GM12878 (cell line): ENCODE data around the gene CCDC88C. TPM values are rescaled to one million over a fixed set of nuclear protein-coding genes. Genes with fewer than 3 reads are reported as not detected.

Source experiments
- BACH1 ChIP-seq: fragments of 450-650 bp; IDR thresholded peaks from 2 replicates; pipeline ENCODE4 v1.6.1; 2017; ENCODE audit warnings: mild to moderate bottlenecking, borderline replicate concordance
- BCL11A ChIP-seq: IDR thresholded peaks from 2 replicates; pipeline ENCODE4 v1.6.1; 2011; ENCODE audit warnings: low read depth, low read length
- BRCA1 ChIP-seq: IDR thresholded peaks from 2 replicates; pipeline ENCODE4 v1.6.1; 2011; ENCODE audit warnings: low read depth, low read length, improper control_type of control experiment
- CHD1 ChIP-seq: IDR thresholded peaks from 2 replicates; pipeline ENCODE4 v1.6.1; 2012; ENCODE audit warnings: low read depth, low read length, improper control_type of control experiment
- CHD4 ChIP-seq: fragments of 200-600 bp; sonication (generic); IDR thresholded peaks from 2 replicates; pipeline ENCODE4 v1.6.1; 2016; ENCODE audit warnings: mild to moderate bottlenecking
- EED ChIP-seq: sonication (generic); IDR thresholded peaks from 2 replicates; pipeline ENCODE4 v1.6.1; 2016; ENCODE audit warnings: antibody characterized with exemption, low read depth
- EGR1 ChIP-seq, 2 experiments: IDR thresholded peaks; 1 replicate in 1 of 2; 2 replicates in 1 of 2; pipeline ENCODE4 v1.6.1; 2011 to 2012; ENCODE audit warnings: low read depth in 2 of 2, low read length in 2 of 2, borderline replicate concordance in 1 of 2, mild to moderate bottlenecking in 1 of 2, moderate library complexity in 1 of 2
- EP300 ChIP-seq, 2 experiments: fragments of 150-350 bp in 1 of 2; IDR thresholded peaks; 2 replicates each; pipeline ENCODE4 v1.6.1; 2011 to 2012; ENCODE audit warnings: low read depth in 2 of 2, low read length in 2 of 2, borderline replicate concordance in 1 of 2, improper control_type of control experiment in 1 of 2, inconsistent platforms in 1 of 2; ENCODE audit not compliant: control insufficient read depth in 1 of 2
- EZH2 ChIP-seq: IDR thresholded peaks from 2 replicates; pipeline ENCODE4 v1.6.1; 2012; ENCODE audit warnings: low read depth, mild to moderate bottlenecking, control low read depth, inconsistent platforms, low read length, borderline replicate concordance; ENCODE audit not compliant: control insufficient read depth
- FOS ChIP-seq: IDR thresholded peaks from 3 replicates; pipeline ENCODE4 v1.6.1; 2011; ENCODE audit warnings: borderline replicate concordance; ENCODE audit not compliant: insufficient read length; ENCODE audit errors: extremely low read depth
- FOXK2 ChIP-seq: fragments of 450-650 bp; IDR thresholded peaks from 2 replicates; pipeline ENCODE4 v1.6.1; 2017; ENCODE audit warnings: mild to moderate bottlenecking, moderate library complexity
- HDAC6 ChIP-seq: fragments of 200-600 bp; sonication (generic); IDR thresholded peaks from one replicate; pipeline ENCODE4 v1.8.0; 2017; ENCODE audit warnings: antibody characterized with exemption; ENCODE audit not compliant: unreplicated experiment
- JUNB ChIP-seq: IDR thresholded peaks from 2 replicates; pipeline ENCODE4 v1.6.1; 2016; ENCODE audit warnings: antibody characterized with exemption, mild to moderate bottlenecking
- KDM1A ChIP-seq: fragments of 200-600 bp; sonication (generic); IDR thresholded peaks from 2 replicates; pipeline ENCODE4 v1.6.1; 2016; ENCODE audit warnings: borderline replicate concordance
- KLF5 ChIP-seq: fragments of 450-650 bp; IDR thresholded peaks from 2 replicates; pipeline ENCODE4 v1.6.1; 2014; ENCODE audit warnings: mild to moderate bottlenecking; ENCODE audit not compliant: partially characterized antibody
- MTA2 ChIP-seq: fragments of 450-650 bp; IDR thresholded peaks from 2 replicates; pipeline ENCODE4 v1.6.1; 2016; ENCODE audit warnings: low read depth, mild to moderate bottlenecking, moderate library complexity
- MYB ChIP-seq: fragments of 150-350 bp; IDR thresholded peaks from 2 replicates; pipeline ENCODE4 v1.6.1; 2014; ENCODE audit warnings: mild to moderate bottlenecking, low read depth, low read length, borderline replicate concordance
- NRF1 ChIP-seq: conservative IDR thresholded peaks from 2 replicates; pipeline ENCODE4 v1.6.1; 2011; ENCODE audit warnings: mild to moderate bottlenecking, low read depth, low read length, improper control_type of control experiment
- POU2F2 ChIP-seq: IDR thresholded peaks from 3 replicates; pipeline ENCODE4 v1.6.1; 2011; ENCODE audit warnings: low read depth, mild to moderate bottlenecking, low read length, borderline replicate concordance
- RAD51 ChIP-seq: fragments of 450-650 bp; IDR thresholded peaks from 2 replicates; pipeline ENCODE4 v1.6.1; 2016; ENCODE audit warnings: moderate library complexity, mild to moderate bottlenecking, inconsistent platforms
- RBBP5 ChIP-seq: fragments of 200-600 bp; sonication (generic); conservative IDR thresholded peaks from 2 replicates; pipeline ENCODE4 v1.6.1; 2016
- RCOR1 ChIP-seq: conservative IDR thresholded peaks from 2 replicates; pipeline ENCODE4 v1.6.1; 2012; ENCODE audit warnings: low read depth, low read length, improper control_type of control experiment
- SIN3A ChIP-seq: IDR thresholded peaks from 2 replicates; pipeline ENCODE4 v1.6.1; 2012; ENCODE audit warnings: low read depth, low read length, improper control_type of control experiment
- SMC3 ChIP-seq: IDR thresholded peaks from 2 replicates; pipeline ENCODE4 v1.6.1; 2011; ENCODE audit warnings: low read length, improper control_type of control experiment, borderline replicate concordance
- SREBF2 ChIP-seq: IDR thresholded peaks from 2 replicates; pipeline ENCODE4 v1.6.1; 2012; ENCODE audit warnings: mild to moderate bottlenecking, low read length
- STAT1 ChIP-seq: fragments of 450-650 bp; conservative IDR thresholded peaks from 2 replicates; pipeline ENCODE4 v1.6.1; 2014; ENCODE audit warnings: antibody characterized with exemption, mild to moderate bottlenecking
- SUPT20H ChIP-seq: IDR thresholded peaks from 2 replicates; pipeline ENCODE4 v1.6.1; 2011; ENCODE audit warnings: low read depth, mild to moderate bottlenecking, low read length, moderate library complexity, borderline replicate concordance; ENCODE audit not compliant: control insufficient read depth
- ZBED1 ChIP-seq: IDR thresholded peaks from 2 replicates; pipeline ENCODE4 v1.6.1; 2016; ENCODE audit warnings: borderline replicate concordance
- polyA plus RNA-seq, 11 experiments: library from polyadenylated mRNA; depleted of rRNA in 4 of 11; unstranded in 6 of 11; stranded (reverse) in 5 of 11; fragments of >200 nt; fragmentation: Nextera tagmentation in 4 of 11; fragmentation: Illumina TruSeq in 1 of 11; extraction: Ambion mirVana in 4 of 11; extraction: Trizol in 1 of 11; gene quantifications; 1 replicate in 1 of 11; 2 replicates in 10 of 11; pipeline versions ENCODE4 v1.2.1 to v1.2.3, GENCODE V29; 2011 to 2016; ENCODE audit warnings: inconsistent platforms in 2 of 11, missing spikeins in 2 of 11, low read depth in 1 of 11
- total RNA-seq, 4 experiments: library from RNA; depleted of rRNA in 3 of 4; stranded (reverse); fragments of >200 nt in 3 of 4; fragmentation: Illumina TruSeq in 1 of 4; extraction: Trizol in 1 of 4; gene quantifications; 2 replicates each; pipeline versions ENCODE4 v1.2.1 to v1.2.3, GENCODE V29; 2013 to 2021
- TF ChIP-seq, protein P1 (sequence below): IDR thresholded peaks from 2 replicates; pipeline ENCODE4 v1.6.1; 2012; ENCODE audit warnings: low read depth, low read length, improper control_type of control experiment
- TF ChIP-seq, protein P2 (sequence below): fragments of 150-350 bp; IDR thresholded peaks from 2 replicates; pipeline ENCODE4 v1.6.1; 2016; ENCODE audit warnings: low read depth, low read length
- TF ChIP-seq, protein P3 (sequence below): fragments of 450-650 bp; IDR thresholded peaks from 2 replicates; pipeline ENCODE4 v1.6.1; 2017; ENCODE audit warnings: borderline replicate concordance

CCDC88C gene
- total and polyA plus RNA-seq, 10 of the 15 experiments (the other 5 are each of a cell fraction or from before 2014, with no cell fraction given): 4.0 to 79.6 (median 36.6) TPM

DNA sequence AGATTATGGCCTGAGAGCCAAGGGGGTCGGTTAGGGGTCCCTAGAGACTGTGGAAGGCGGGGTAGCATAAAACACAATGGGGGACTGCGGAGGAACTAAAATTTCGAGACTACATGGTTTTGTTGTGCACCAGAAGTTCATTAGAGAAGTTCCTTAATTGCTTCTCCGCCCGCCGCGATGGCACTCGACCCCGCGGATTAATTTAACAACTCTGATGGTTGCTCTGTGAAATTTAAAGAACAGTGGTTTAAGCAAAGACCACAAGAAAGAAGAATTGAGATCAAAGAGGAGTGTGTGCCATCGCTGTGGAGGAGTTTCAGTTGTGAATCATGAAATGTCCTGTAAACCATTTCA, 1.4 kb upstream of the CCDC88C start (continued):
- TF ChIP-seq HDAC6 (no peak), SIN3A (no peak), SMC3 (no peak), MYB (no peak), CHD1 (no peak), EGR1 (IDR thresholded peaks at IDR 0.05; ENCODE audit: borderline replicate concordance in 1 of 2, low read depth in 2 of 2, low read length in 2 of 2) (no peak), SUPT20H (no peak), FOS (no peak), RCOR1 (no peak), RBBP5 (no peak), BACH1 (0 out of 2 replicates have a peak, but pooled peaks have one; percentile 2), KDM1A (no peak), NRF1 (no peak), EED (no peak), BRCA1 (no peak), JUNB (no peak), MTA2 (peak; percentile 91), CHD4 (no peak), EZH2 (no peak), SREBF2 (no peak), ZBED1 (no peak), STAT1 (no peak), FOXK2 (no peak), BCL11A (peak; percentile 31; the same call in 1 of the 2 replicates), KLF5 (no peak), POU2F2 (no peak), EP300 (IDR thresholded peaks at IDR 0.05; ENCODE audit: borderline replicate concordance in 1 of 2, control insufficient read depth in 1 of 2, low read depth in 2 of 2, low read length in 2 of 2) (0 out of 4 replicates have a peak, but pooled peaks of 1 of the 2 experiments have one; percentile 16), RAD51 (no peak)
- TF ChIP-seq, protein P1, sequence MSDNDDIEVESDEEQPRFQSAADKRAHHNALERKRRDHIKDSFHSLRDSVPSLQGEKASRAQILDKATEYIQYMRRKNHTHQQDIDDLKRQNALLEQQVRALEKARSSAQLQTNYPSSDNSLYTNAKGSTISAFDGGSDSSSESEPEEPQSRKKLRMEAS: no peak
- TF ChIP-seq, protein P2, sequence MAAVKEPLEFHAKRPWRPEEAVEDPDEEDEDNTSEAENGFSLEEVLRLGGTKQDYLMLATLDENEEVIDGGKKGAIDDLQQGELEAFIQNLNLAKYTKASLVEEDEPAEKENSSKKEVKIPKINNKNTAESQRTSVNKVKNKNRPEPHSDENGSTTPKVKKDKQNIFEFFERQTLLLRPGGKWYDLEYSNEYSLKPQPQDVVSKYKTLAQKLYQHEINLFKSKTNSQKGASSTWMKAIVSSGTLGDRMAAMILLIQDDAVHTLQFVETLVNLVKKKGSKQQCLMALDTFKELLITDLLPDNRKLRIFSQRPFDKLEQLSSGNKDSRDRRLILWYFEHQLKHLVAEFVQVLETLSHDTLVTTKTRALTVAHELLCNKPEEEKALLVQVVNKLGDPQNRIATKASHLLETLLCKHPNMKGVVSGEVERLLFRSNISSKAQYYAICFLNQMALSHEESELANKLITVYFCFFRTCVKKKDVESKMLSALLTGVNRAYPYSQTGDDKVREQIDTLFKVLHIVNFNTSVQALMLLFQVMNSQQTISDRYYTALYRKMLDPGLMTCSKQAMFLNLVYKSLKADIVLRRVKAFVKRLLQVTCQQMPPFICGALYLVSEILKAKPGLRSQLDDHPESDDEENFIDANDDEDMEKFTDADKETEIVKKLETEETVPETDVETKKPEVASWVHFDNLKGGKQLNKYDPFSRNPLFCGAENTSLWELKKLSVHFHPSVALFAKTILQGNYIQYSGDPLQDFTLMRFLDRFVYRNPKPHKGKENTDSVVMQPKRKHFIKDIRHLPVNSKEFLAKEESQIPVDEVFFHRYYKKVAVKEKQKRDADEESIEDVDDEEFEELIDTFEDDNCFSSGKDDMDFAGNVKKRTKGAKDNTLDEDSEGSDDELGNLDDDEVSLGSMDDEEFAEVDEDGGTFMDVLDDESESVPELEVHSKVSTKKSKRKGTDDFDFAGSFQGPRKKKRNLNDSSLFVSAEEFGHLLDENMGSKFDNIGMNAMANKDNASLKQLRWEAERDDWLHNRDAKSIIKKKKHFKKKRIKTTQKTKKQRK: no peak
- TF ChIP-seq, protein P3, sequence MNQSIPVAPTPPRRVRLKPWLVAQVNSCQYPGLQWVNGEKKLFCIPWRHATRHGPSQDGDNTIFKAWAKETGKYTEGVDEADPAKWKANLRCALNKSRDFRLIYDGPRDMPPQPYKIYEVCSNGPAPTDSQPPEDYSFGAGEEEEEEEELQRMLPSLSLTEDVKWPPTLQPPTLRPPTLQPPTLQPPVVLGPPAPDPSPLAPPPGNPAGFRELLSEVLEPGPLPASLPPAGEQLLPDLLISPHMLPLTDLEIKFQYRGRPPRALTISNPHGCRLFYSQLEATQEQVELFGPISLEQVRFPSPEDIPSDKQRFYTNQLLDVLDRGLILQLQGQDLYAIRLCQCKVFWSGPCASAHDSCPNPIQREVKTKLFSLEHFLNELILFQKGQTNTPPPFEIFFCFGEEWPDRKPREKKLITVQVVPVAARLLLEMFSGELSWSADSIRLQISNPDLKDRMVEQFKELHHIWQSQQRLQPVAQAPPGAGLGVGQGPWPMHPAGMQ: no peak
